GM21737 (cell line): Measurements from ENCODE around the gene NFXL1.

Source experiments
- ATAC-seq: cut with Tn5 transposase; IDR thresholded peaks from one replicate; pipeline ENCODE4 v1.9.1; 2021; ENCODE audit warnings: mild to moderate bottlenecking, moderate library complexity; ENCODE audit not compliant: unreplicated experiment

The NFXL1 gene

GRCh38 chr4:47837094-47837907 lies 77.1 kb downstream of the NFXL1 start:
- ATAC-seq, result peak; percentile 67

- ATAC-seq, result peak; percentile 69
Observed at GRCh38 chr4:47836641-47837093, 77.7 kb downstream of the NFXL1 start.

DNA sequence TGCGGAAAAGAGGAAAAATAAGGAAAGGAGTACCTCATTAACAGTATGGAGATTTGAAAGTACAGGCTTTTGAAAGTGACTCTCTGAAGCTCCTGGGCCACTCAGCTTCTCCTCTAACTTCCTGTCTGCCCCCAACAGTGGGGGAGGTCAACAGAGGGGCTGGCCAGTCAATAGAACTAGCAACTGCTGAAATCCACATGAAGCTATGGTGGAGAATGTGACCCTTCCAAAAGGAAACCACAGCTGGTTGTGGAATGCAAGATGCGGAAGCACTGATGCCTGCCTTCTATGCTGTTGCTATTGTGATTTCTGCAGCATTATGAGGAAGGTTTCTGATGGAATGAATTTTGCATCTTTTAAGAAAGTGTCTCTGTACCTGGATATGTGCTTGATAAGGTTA lies 78.9 kb downstream of the NFXL1 start:
- no peak for ATAC-seq

- ATAC-seq, result no peak
Observed at GRCh38 chr4:47831026-47831679, 83.2 kb downstream of the NFXL1 start.

DNA sequence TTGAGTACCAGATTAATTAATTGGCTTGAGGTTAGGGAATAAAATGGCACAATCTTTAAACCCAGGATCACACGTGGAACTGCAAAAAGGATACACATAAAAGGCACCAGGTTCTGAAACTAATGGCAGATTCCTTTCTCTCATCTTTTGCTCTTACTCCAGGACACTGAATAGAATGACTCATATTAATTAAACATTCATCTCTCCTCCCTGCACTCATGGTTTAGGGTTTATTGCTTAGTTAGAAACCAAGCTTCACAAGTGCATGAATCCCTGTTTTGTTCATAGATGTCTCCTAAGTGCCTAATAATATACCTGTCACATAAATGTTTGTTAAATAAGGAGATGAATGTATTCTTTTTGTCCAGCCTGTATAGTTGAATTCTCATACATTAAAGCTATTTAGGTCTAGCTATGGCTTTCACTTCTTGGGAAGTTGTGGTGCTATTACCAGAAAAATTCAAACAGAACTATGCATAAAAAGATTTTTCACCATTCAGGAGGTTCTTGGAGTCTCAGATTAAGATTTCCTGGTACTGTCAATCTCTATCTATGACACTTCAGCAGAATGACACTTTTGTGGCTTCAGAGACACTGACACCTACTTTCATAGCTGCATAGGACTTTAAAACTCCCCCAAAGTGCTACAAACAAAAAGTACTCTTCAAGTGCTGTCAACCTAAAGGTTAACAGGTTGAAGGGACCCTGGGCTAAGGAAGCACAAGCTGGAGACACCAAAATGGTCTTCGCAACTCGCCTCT lies 83.9 kb downstream of the NFXL1 start:
- ATAC-seq, result no peak

DNA sequence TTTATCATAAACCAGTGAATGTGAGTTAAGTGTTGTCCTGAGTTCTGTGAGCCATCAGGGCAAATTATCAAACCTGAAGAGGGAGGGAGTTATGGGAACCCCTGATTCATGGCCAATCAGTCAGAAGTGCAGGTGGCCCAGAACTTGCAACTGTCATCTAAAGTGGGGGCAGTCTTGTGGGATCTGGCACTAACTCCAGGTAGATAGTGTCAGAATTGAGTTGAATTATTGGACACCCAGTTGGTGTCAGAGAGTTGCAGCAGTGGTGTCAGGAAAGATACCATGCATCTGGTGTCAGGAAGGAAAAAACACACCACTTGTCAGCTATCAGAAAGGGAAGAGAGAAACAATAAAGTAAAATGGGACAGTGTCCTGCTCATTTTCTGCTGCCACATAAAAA lies 84.9 kb downstream of the NFXL1 start:
- ATAC-seq, result no peak

- no peak for ATAC-seq
Observed at GRCh38 chr4:47827343-47828047, 86.9 kb downstream of the NFXL1 start.

GRCh38 chr4:47824840-47825239 lies 89.5 kb downstream of the NFXL1 start:
- ATAC-seq, result no peak

GRCh38 chr4:47819178-47819577 lies 95.2 kb downstream of the NFXL1 start:
- no peak for ATAC-seq

DNA sequence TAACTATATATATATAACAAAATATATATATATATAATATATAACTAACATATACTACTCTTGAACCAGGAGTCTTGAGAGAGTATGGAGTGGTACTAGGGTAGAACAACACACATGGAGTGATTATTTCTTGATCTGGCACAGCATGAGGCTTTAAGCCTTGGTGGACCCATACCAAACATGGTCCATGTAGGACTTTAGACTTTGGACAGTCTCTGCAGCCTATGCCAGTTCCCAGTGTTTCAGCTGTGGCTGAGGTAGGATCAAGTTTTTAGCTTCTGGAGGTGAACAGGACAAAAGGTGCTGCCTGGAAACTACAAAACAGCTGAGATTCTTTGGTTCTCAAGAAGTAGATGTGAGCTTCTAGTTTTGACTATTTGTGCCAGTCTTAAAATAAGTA lies 97.1 kb downstream of the NFXL1 start:
- ATAC-seq, result no peak

GRCh38 chr4:47816748-47817147 lies 97.6 kb downstream of the NFXL1 start:
- no peak for ATAC-seq

GRCh38 chr4:47814618-47815295 lies 99.6 kb downstream of the NFXL1 start:
- no peak for ATAC-seq

GRCh38 chr4:47809654-47810203 lies 104.7 kb downstream of the NFXL1 start:
- no peak for ATAC-seq

DNA sequence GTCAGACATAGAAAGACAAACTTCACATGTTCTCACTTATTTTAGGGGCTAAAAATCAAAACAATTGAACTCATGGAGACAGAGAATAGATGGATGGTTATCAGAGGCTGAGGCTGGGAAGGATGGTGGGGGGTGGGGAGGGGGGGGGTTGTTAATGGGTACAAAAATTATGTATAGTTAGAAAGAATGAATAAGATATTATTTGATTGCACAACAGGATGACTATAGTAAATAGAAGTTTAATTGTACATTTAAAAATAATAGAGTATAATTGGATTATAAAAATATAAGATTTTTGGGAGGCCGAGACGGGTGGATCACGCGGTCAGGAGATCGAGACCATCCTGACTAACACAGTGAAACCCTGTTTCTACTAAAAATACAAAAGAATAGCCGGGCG lies 109.8 kb downstream of the NFXL1 start:
- ATAC-seq, result no peak

DNA sequence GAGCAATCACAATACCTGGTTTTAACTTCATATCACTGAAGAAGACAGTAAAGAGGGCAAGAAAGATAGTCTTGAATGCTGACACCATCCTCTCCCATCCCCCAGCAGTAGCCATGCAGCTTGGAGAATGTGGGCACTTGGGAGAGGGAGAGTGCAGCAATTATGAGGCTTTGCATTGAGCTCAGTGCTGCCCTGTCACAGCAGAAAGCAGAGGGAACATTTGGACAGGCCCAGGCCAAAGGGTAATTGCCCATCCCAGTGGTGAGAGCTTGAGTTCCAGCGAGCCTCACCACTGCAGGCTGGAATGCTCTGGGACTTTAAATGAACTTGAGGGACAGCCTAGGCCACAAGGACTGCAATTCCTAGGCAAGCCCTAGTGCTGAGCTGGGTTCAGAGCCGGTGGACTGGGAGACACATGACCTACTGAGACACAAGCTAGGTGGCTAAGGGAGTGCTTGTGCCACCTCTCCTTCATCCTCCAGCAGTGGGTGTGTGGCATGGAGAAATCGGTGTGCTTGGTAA lies 112.8 kb downstream of the NFXL1 start:
- ATAC-seq, result no peak

DNA sequence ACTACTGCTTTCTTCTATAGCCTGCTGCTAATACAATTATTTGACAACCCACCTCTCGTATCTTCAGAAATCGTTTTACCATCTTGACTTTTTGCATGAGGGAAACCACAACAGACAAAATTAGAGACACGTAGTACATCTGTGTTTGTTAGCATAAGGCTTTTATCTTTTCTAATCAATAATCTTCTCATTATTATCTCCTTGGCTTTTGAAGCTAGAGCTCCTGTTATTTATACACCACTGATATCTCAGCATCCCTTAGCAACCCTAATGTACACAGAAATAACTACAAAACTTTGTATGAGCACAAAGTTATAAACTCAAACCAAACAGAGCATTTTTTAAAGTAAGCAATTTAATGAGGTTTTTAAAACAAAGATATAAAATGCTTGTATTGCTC lies 116.2 kb downstream of the NFXL1 start:
- no peak for ATAC-seq
